ENCODE results near the gene TMCC1. TPM values are rescaled to one million over a fixed set of nuclear protein-coding genes. Genes with fewer than 3 reads are reported as not detected.
"Not testable (repeated sequence)": the region's sequence is repeated elsewhere in the genome, so short reads cannot be mapped to it uniquely, and the experiment has no call there.

TMCC1 gene
- total RNA-seq, 1 donor from 2014 or later, result 24.9 TPM

DNA sequence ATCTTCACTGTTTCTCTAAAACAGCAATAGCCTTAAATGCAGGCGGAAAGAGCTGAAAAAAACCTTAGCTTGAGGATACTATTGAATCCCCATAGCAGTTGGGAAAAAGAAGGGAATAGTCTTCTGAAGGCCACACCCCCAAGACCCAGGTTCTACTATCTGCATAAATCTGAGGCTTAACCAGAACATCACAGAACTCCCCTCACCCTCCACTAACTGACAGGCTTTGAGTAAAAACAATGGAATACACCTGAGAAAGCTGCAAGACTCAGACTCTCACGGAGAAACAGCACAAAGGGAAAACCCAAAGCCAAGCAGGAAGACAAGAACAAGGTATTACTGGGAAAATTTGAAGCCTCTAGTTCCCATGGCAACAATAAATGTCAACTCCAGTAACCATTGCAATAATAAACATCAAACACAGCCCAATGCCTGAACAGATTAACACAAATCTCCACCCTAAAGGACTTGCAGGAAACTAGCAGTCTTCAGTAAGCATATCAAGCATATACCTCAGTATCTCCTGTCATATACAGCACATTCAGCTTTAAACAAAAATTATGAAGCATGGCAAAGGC, 56.4 kb downstream of the TMCC1 start:
- intact Hi-C loops (cut with micrococcal nuclease), result no loop called here

DNA sequence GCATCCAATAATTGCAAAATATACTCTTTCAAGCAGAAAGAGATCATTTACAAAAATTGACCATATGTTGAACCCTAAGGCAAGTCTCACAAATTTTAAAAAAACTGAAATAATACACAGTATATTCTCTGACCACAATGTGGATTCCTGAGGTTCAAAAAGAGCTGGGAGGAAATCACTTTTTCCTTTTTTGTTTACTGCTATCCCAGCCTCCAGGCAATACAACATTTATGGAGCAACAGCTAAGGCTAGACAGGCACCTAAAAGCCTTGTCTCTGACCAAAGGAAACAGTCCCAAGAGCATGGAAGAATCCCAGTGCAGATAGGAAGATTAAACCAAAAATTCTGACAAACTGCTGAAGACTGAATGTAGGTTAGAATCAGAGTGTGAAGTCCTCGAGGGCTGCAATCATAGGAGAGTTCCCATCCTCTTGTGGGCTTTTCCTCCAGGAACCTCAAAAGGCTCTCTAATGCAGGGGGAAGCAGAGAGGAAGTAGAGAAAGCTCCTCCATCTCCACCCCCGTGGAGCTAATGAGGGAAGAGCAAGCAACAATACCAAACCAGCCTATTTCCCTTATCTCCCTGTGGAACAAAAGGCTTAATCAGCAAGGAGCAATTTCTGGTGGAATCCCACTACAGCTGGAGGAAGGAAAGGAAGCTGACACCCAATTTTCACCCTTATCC, 57.0 kb downstream of the TMCC1 start:
- intact Hi-C loops (cut with micrococcal nuclease), result no loop called here

DNA sequence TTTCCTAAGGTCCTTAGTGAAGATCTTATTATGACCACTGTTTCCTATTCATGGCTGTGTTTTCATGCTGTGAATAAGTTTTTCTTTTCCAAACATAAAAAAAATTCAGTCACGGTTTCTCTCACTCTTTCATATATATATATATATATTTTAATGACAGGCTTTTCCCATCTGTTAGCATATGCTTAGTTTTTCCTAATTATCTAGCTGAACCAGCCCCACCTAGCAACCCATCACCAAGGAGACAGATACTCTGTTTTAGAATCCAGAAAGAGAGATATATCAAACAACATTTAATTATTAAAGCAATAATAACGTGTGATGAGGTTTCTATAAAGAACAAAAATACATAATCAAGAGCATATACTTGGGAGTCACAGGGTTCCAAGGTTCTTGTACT, 58.3 kb downstream of the TMCC1 start:
- intact Hi-C loops (cut with micrococcal nuclease), result no loop called here

DNA sequence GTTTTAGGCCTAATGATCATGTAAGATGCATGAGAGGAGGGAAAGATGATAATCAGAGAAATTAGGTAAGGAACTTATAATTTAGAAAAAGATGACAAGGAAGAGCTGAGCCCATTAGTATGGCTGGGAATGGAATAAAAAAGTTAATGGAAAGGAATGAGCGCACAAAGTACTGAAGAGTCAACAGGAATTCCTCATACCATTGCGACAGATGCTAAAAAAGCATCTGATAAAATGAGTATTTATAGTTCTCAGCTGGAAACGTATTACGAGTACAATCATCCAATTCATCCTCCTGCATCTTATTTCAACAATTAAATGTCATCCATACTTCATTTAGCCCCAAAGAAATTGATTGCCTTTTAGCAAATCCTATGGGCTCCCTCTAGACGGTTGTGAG, 58.9 kb downstream of the TMCC1 start:
- intact Hi-C loops (cut with micrococcal nuclease), result no loop called here

DNA sequence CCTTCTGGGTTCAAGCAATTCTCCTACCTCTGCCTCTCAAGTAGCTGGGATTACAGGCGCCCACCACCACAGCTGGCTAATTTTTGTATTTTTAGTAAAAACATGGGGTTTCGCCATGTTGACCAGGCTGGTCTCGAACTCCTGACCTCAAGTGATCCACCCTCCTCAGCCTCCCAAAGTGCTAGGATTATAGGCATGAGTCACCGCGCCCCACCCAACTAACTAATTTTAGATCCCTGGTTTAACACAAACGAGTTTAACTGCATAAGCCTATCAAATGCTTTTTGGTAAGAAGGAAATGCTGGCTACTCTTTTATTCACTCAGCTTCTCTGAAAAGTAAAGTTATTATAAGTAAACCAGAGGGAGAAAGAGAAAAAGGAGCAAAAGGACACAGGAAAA, 61.6 kb downstream of the TMCC1 start:
- intact Hi-C loops (cut with micrococcal nuclease), result not testable (repeated sequence)

DNA sequence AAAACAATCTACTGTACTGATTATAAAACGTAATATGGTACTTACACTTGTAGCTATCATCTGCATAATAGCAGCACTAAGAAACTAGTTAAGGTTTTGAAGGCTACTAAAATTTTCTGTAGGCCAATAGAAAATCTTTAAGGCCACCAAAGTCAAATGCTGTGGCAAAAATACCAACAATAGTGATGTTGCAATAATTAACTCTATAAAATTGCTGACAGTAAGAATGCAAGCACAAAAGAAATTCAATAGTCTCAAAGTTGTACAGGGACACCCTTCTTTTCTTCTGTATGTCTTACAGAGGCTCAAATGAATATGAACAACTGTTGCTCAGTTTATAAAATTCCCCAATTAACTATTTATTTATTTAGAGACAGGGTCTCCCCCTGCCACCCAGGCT, 62.0 kb downstream of the TMCC1 start:
- intact Hi-C loops (cut with micrococcal nuclease), result no loop called here

DNA sequence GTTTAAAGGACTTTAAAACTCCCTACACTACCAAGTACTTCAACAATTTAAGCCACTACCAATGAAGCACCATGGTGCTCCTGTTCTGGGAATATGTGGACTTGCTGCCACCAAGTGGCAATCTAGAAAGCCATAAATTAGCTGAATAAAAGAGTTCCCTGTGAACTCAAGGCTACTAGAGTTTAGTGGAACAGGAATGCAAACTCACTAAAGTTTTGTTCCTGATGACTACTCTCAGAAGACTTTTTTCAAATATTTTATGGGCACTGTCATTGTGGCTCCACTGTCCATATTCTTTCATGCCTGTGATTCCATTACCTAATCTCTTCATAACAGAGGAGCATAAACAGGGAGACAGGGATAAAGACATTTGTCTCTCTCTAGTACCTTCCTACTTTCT, 63.9 kb downstream of the TMCC1 start:
- intact Hi-C loops (cut with micrococcal nuclease), result loop anchor here (1.0 to 5.0 kb wide), 6 partner anchors 63 to 547 kb away; partner anchors contain the start of gene TMCC1

DNA sequence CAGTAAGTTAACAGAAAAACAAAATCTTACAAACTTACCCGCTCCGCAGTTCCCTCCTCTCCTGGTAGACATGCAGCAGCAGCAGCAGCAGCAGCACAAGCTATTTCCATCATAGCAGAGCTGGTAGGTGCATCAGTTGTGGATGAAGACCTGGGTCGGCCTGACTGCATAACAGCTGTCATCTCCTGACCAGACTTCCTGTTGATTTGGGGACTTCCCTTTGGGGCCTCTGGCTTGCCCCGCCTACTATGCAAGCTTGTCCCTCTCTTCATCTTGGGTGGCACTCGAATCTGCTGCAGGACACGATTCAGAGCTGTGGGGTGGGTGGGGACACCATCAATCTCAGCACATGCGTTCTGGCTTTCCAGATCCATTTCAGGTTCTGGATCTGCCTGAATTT, 65.7 kb downstream of the TMCC1 start:
- intact Hi-C loops (cut with micrococcal nuclease), result loop anchor here (2.0 to 5.0 kb wide), 3 partner anchors 65 to 545 kb away; partner anchors contain the start of genes IFT122 and TMCC1

DNA sequence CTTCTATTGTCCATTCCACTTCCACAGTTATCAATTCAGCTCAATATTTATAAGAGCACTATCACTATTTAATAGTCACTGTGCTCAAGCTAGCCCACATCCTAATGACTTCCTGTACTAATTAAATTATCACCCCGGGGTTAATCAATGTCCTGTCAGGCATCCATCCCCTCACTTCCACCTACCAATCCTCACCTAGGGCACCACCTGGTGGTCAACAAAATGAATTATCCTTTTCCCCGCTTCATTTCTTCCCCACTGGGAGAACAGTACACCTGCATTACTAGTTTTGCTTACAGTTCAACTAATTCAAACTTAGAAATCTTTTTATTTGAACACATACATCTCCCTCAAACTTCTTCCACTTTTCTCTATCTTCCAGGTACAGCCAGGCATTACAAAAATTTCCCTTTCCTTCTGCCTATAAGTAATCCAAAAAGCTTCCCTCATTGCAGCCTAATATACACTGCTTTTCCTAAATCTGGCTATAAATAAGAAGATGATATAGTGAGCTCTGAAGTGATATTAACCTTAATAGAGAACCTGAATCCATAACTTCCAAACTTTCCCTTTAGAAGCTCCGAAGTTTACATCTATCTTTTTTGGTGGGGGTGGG, 68.5 kb downstream of the TMCC1 start:
- intact Hi-C loops (cut with micrococcal nuclease), result loop anchor here (1.0 to 5.0 kb wide), 7 partner anchors 109 to 543 kb away; no protein-coding TSS in a partner anchor

DNA sequence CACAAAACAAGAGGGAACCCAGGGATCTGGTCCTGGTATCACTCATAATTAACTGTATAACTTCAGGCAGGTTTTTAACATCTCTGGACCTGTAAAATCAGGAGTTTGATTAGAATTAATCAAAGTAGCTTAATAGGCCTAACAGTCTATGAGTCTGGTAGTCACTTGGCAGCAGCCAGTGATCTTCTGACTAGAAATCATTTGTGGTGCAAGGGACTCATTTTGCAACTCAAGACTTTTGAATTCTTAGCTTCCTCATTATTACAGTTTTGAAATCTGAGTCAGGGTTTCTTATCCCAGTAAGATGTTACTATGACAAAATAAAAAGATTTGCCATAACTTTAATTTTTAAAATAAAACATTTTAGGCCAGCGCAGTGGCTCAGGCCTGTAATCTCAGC, 70.8 kb downstream of the TMCC1 start:
- intact Hi-C loops (cut with micrococcal nuclease), result no loop called here

DNA sequence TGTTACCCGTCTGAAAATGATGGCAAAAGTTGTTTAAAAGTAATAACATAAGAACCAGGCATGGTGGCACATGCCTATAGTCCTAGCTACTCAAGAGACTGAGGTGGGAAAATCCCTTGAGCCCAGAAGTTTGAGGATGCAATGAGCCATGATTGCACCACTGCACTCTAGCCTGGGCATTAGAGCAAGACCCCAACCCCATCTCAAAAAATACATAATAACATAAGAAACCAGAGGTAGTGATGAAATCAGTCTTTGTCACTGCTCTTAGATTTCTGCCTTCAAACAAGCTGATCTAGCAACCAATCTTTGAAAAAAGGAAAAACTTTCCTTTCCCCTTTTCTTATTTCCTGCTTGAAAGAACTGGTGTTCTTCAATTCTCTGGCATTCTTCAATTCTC, 71.3 kb downstream of the TMCC1 start:
- intact Hi-C loops (cut with micrococcal nuclease), result no loop called here

DNA sequence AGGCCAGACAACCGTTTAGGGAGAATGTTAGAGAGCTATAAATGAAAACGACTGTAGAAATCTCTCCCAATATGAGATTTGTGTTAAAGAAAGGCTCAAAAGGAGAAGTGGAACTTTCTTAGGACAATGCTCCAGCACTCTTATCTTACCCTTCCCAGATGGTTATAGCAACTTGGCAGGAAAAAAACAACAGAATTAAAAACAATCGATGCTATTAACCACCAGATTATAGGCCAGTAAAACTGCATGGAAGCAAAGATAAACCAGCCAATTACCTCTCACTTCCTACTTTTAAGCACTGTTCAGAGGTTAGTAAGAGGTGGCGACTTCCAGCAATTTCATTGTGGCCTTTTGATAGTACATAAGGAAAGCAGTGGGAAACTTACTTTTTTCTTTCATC, 72.9 kb downstream of the TMCC1 start:
- intact Hi-C loops (cut with micrococcal nuclease), result no loop called here

DNA sequence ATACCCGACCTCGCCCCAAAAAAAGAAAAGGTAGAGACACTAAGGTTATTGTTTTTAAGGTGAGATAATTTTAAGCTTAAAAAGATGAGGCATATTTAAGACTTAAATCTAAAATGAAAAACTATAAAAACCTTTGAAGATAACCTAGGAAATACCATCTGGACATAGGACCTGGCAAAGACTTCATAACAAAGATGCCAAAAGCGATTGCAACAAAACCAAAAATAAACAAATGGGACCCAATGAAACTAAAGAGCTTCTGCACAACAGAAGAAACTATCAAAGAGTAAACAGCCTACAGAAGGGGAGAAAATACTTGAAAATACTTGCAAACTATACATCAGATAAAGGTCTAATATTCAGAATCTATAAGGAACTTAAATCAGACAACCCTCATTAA, 80.9 kb downstream of the TMCC1 start:
- intact Hi-C loops (cut with micrococcal nuclease), result no loop called here

DNA sequence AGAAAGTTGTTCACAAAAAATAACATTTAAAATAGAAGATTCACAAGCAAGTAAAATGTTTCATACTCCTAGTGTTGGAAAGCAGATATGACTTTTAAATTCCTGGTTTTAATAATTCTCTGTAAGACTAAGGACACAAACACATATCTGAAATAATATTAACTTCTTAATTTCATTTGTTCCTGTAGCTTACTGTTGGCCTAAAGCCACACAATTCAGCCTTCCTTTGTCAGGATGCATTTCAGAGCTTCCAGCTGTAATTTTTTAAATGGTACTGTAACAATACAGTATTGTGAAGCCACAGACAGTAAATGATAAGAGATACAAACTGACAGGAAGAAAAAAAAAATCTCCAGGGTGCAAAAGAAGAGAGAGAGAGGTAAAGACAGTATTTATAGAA, 84.2 kb downstream of the TMCC1 start:
- intact Hi-C loops (cut with micrococcal nuclease), result no loop called here

DNA sequence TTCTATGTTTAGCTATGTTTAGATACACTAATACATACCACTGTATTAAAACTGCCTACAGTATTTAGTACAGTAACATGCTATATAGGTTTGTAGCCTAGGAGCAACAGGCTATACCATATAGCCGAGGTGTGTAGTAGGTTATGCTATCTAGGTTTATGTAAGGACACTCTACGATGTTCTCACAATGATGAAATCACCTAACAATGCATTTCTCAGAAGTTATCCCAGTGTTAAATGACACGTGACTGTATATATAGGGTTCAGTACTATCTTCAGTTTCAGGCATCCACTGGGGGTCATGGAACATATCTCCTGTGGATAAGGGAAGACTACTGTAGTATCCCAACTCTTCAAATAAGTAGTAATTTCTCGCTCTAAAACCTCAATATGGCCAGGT, 97.4 kb downstream of the TMCC1 start:
- intact Hi-C loops (cut with micrococcal nuclease), result no loop called here

DNA sequence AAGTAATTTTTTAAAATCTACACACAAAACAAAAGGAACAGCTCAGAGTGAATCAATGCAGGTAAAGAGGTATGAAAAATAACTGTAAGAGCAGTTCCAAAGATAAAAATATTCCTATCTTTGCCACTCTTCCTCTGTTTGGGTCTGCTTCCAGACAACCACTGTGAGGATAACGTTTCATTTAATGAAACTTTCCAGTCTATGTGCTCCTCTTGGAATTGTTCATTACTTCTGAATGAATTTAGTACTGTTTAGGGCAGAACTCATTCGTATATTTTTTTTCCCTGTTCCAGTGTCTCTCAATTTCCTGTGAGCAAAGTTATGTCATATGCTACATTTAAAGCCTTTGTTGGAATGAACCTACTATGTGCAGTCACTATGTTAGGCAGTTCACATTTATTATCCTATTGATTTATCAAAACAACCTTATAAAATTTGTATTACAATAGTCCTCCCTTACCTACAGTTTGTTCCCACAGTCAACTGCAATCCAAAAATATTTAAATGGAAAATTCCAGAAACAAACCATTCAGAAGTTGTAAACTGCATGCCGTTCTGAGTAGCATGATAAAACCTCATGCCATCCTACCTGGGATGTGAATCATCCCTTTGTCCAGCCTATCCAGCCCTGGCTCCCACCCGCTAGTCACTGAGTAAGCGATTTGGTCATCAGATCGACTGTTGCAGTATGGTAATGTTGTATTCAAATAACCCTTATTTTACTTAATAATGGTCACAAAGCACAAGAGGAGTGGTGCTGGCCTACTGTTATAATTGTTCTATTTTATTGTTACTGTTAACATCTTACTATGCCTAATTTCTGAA, 98.1 kb downstream of the TMCC1 start:
- intact Hi-C loops (cut with micrococcal nuclease), result no loop called here

DNA sequence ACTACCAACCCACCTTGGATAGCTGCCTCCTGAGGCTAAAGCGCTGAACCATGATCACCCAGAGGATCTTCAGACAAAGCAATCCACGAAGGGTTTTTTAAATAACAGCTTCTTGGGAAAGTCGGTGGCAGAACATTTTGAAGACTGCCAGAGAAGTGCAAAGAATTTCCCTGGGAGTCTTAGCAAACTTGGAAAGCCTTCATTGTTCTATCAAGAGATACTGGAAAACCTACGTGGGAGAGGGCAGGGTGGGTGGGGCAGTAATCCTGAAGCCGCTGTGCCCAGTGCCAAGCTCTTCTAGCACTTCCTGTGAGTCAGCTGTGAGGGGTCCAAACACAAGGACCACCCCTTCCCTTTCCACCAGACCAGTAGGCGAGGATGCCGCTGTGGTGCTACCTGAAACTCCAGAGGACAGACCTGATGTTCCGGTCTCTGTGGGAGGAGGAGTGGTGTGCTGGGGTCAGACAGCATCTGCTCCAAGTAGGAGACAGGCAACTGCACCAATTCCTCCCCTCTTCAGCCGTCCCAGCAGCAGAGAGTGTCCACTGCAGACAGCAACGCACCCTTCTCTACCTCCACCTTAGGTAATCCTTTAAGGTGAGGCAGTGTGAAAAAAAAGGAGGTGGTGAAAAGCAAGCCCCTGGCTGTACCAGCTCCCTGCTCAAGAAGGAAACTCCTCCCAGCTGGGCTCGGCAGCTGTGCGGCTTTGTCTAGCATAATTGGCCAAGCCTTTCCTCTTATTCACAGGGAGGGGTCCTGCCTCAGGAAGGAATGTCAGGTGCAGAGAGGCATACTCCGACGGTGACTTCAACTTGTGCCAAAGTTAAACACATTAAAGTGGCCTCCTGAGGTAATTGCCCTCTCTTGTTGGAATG, 99.0 kb downstream of the TMCC1 start:
- intact Hi-C loops (cut with micrococcal nuclease), result no loop called here

DNA sequence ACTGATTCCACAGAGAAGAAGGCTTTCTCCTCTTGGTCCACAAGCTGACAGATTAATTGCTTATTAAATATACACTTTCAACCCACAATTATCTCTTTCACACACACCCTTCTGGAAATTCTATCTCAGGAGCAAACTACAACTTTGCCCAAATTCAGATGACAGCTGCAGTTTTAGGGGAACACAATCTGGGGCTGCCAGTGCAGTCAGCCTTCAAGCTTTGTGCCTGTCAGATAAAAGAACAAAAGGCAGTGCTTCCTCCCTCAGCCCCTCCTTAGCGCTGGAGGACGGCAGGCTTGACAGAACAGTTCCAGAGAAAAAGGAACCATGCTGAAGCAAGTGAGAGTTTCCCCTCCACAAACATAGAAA, 99.6 kb downstream of the TMCC1 start:
- intact Hi-C loops (cut with micrococcal nuclease), result no loop called here

DNA sequence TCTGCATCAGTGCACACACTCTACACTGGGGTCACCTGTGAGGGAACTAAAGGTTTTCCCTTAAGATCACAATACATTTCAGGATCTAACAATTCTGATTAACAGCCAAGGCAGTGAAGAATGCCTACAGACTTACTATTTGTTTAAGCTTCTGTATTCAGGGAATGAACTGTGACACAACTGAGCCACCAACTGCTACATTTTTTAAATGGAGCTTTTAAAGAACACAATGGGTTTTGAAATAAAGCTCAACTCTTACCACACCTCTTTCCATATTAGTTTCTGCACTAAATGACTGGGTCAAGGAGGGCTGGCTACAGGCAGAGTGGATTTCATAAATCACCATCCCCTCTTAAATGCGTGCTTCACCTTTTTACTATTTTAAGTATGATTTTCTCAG, 100.2 kb downstream of the TMCC1 start:
- intact Hi-C loops (cut with micrococcal nuclease), result no loop called here

DNA sequence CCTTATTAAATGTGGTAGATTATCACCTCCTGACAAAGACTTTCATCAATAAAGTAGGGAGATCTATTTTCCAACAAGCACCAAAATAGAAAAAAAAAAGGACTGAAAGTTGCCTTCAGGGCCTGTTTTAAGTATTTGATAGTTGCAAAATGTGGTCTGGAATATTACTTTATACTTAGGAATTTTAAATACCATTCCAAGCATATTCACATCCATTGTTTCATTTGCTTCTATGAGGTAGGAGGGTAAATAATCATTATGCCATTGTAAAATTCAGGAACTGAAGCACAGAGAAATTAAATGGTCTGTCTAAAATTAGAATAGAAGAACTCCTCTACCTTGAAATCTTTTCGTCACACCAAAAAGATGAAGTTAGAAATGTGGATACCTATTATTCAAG, 110.0 kb downstream of the TMCC1 start:
- intact Hi-C loops (cut with micrococcal nuclease), result no loop called here

DNA sequence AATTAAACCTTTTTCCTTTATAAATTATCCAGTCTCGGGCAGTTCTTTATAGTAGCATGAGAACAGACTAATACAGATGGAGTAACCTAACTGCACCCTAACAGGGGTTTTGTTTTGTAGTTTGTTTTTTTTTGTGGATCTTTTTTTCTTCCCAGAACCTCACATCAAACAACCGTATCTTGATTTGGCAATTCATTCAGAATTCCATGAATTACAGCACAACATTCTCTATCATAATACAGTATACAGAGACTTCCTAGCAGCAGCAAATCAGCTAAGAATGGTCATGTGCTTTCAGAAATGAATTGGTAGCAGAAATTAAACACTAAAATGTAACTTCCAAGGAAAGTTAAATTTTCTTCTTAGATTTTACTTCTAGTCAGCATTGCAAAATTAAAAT, 114.6 kb downstream of the TMCC1 start:
- intact Hi-C loops (cut with micrococcal nuclease), result no loop called here

Data from T-helper 1 cell treated with Interleukin-12 subunit alpha and Interleukin-12 subunit beta and Interleukin-4 antibody, amounts not matched to agents 30 ng/mL and 1 ng/mL, for 36 hours (primary cell).